Type B pancreatic cell (in vitro differentiated cells): Measurements from ENCODE around the gene GRIP2. TPM values are rescaled to one million over a fixed set of nuclear protein-coding genes. Genes with fewer than 3 reads are reported as not detected.

Source experiments
- DNase-seq: peaks from one replicate; pipeline ENCODE4 v3.0.0; 2021; ENCODE audit warnings: mixed read lengths; ENCODE audit not compliant: unreplicated experiment; ENCODE audit errors: extremely low spot score
- H3K27ac Mint-ChIP-seq: 2 replicates; pipeline ENCODE4 v1.8.0; 2021; ENCODE audit warnings: mild to moderate bottlenecking, mixed read lengths
- H3K27me3 Mint-ChIP-seq: 2 replicates; pipeline ENCODE4 v1.8.0; 2021; ENCODE audit warnings: mixed read lengths
- H3K36me3 Mint-ChIP-seq: 2 replicates; pipeline ENCODE4 v1.8.0; 2021; ENCODE audit warnings: mixed read lengths
- H3K4me1 Mint-ChIP-seq: one replicate; pipeline ENCODE4 v1.8.0; 2021; ENCODE audit warnings: mixed read lengths; ENCODE audit not compliant: unreplicated experiment
- H3K4me3 Mint-ChIP-seq: 2 replicates; pipeline ENCODE4 v1.8.0; 2021; ENCODE audit warnings: mild to moderate bottlenecking, mixed read lengths
- H3K9me3 Mint-ChIP-seq: 2 replicates; pipeline ENCODE4 v1.8.0; 2021; ENCODE audit warnings: mixed read lengths
- CTCF ChIP-seq: fragments of 200-600 bp; sonication (generic); conservative IDR thresholded peaks from 2 replicates; pipeline ENCODE4 v1.5.0; 2021; ENCODE audit warnings: antibody characterized with exemption, mild to moderate bottlenecking
- total RNA-seq: library from RNA; stranded (reverse); gene quantifications from 2 replicates; pipeline ENCODE4 v1.2.1, GENCODE V29; 2021; ENCODE audit warnings: low replicate concordance

GRIP2 gene
- total RNA-seq, 1 donor from 2014 or later, result 5.6 TPM

GRCh38 chr3:14470461-14470860 lies 69.7 kb downstream of the GRIP2 start:
- Mint-ChIP-seq H3K36me3 (peaks cover 16% of the 10 kb centered on the region), H3K27me3 (no peaks in the 10 kb centered on the region), H3K4me1 (peaks cover 10% of the 10 kb centered on the region), H3K4me3 (no peak overlapping the region), H3K27ac (no peak overlapping the region), H3K9me3 (no peaks in the 10 kb centered on the region)
- no peak for TF ChIP-seq CTCF
- no peak for DNase-seq

GRCh38 chr3:14468621-14468981 lies 71.5 kb downstream of the GRIP2 start:
- no peak overlapping the region for H3K4me3 Mint-ChIP-seq
- H3K4me1 Mint-ChIP-seq, result peaks cover 7% of the 10 kb centered on the region
- no peak overlapping the region for H3K27ac Mint-ChIP-seq
- H3K9me3 Mint-ChIP-seq, result no peaks in the 10 kb centered on the region
- DNase-seq, result no peak
- H3K36me3 Mint-ChIP-seq, result peaks cover 11% of the 10 kb centered on the region
- H3K27me3 Mint-ChIP-seq, result no peaks in the 10 kb centered on the region
- no peak for TF ChIP-seq CTCF

GRCh38 chr3:14467814-14468620 lies 72.1 kb downstream of the GRIP2 start:
- Mint-ChIP-seq H3K27ac (peak overlapping the region; percentile 58), H3K4me1 (peaks cover under 1% of the 10 kb centered on the region), H3K27me3 (no peaks in the 10 kb centered on the region), H3K9me3 (no peaks in the 10 kb centered on the region), H3K36me3 (peaks cover 5% of the 10 kb centered on the region), H3K4me3 (no peak overlapping the region)
- TF ChIP-seq CTCF, result peak; percentile 91
- DNase-seq, result no peak

- H3K4me1 Mint-ChIP-seq, result peaks cover 6% of the 10 kb centered on the region
- H3K9me3 Mint-ChIP-seq, result no peaks in the 10 kb centered on the region
- DNase-seq, result no peak
- H3K4me3 Mint-ChIP-seq, result no peak overlapping the region
- TF ChIP-seq CTCF, result no peak
- H3K27ac Mint-ChIP-seq, result no peak overlapping the region
- H3K36me3 Mint-ChIP-seq, result peaks cover 8% of the 10 kb centered on the region
- no peaks in the 10 kb centered on the region for H3K27me3 Mint-ChIP-seq
These were observed 73.8 kb downstream of the GRIP2 start for GRCh38 chr3:14466179-14466903.

- Mint-ChIP-seq H3K27me3 (no peaks in the 10 kb centered on the region), H3K36me3 (peaks cover 8% of the 10 kb centered on the region), H3K27ac (no peak overlapping the region), H3K4me3 (no peak overlapping the region), H3K4me1 (peaks cover 7% of the 10 kb centered on the region), H3K9me3 (no peaks in the 10 kb centered on the region)
- DNase-seq, result no peak
- TF ChIP-seq CTCF, result no peak
These were observed 74.7 kb downstream of the GRIP2 start for GRCh38 chr3:14465425-14465824.
